SH-SY5Y (cell line): ENCODE measurements around the gene PLP2.

Experiments used
- GATA2 ChIP-seq: IDR thresholded peaks from 2 replicates; pipeline ENCODE4 v1.6.1; 2011; ENCODE audit warnings: mild to moderate bottlenecking, low read depth, low read length
- GATA3 ChIP-seq: IDR thresholded peaks from 2 replicates; pipeline ENCODE4 v1.6.1; 2011; ENCODE audit warnings: low read depth, mild to moderate bottlenecking, low read length, moderate library complexity

Gene PLP2

GRCh38 chrX:49162620-49163019 is 9.1 kb upstream of the PLP2 start, which contains the start of gene MAGIX:
TSS of gene MAGIX (plus strand) at chrX:49162758. CDS start at chrX:49162890, 132 bp downstream.
- TF ChIP-seq GATA2 = no peak
- no peak for TF ChIP-seq GATA3

- TF ChIP-seq GATA3 (no peak), GATA2 (no peak)
Measured at GRCh38 chrX:49163555-49164419, 7.9 kb upstream of the PLP2 start.

DNA sequence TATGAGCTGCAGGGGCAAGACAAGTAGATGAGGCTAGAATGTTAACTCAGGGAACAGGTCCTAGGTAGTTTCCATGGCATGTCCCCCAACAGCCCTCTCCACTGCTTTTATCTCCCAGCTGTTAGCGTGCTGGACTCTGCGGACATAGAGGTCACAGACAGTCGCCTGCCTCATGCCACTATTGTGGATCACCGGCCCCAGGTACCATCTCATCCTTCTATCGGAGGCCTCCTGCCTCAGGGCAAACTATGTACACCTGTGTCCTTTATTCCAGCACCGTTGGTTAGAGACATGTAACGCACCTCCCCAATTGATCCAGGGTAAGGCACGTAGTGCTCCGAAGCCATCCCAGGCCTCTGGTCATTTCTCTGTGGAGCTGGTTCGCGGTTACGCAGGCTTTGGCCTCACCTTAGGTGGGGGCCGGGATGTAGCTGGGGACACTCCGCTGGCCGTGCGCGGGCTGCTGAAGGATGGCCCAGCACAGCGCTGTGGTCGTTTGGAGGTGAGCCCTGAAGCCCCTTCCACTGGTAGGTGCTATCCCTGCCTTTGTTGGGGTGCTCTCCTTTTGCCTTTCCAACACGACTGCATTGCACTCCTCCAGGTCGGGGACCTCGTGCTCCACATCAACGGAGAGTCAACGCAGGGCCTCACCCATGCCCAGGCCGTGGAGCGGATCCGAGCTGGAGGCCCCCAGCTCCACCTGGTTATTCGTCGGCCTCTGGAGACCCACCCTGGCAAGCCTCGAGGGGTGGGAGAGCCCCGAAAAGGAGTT is 6.9 kb upstream of the PLP2 start:
- TF ChIP-seq GATA3 (no peak), GATA2 (no peak)

DNA sequence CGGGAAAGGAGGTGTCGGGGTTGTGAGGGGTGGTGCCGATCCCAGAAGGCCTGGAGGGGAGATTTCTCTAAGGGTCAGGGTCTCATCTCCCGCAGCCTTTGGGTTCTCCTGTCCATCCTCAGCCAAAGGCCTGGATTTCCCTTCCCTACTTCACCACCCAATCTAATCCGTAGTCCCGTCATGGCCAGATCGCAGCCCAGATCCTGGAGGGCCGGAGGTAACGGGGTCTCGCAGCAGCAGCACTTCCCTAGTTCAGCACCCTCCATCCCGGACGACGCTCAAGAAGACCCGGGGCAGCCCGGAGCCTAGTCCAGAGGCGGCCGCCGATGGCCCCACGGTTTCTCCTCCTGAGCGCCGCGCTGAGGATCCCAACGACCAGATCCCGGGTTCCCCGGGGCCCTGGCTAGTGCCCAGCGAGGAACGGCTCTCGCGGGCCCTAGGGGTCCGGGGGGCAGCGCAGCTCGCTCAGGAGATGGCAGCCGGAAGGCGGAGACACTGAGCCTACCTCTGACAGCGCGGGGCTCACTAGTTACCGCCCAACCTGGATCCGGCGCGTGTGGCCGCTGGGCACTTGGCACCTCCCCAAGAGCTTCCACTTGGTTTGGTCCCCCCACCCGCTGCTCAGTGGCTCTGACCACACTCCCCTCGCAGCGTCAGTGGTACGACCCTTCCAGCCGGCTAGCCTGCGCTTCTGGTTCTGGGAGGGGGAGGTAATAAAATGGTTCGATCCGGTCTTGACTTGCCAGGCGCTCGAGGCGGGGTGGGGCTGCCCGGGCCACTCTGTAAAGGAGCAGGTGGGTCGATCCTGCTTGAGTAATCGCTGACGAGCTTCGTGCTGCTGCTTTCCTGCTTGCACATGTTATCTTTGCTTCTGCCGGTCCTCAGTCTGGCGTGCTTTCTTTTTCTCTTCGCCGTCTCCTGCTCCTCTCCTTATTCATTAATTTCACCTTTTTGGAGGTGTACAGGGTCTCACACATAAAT is 5.5 kb upstream of the PLP2 start:
- TF ChIP-seq GATA3 (no peak), GATA2 (no peak)

DNA sequence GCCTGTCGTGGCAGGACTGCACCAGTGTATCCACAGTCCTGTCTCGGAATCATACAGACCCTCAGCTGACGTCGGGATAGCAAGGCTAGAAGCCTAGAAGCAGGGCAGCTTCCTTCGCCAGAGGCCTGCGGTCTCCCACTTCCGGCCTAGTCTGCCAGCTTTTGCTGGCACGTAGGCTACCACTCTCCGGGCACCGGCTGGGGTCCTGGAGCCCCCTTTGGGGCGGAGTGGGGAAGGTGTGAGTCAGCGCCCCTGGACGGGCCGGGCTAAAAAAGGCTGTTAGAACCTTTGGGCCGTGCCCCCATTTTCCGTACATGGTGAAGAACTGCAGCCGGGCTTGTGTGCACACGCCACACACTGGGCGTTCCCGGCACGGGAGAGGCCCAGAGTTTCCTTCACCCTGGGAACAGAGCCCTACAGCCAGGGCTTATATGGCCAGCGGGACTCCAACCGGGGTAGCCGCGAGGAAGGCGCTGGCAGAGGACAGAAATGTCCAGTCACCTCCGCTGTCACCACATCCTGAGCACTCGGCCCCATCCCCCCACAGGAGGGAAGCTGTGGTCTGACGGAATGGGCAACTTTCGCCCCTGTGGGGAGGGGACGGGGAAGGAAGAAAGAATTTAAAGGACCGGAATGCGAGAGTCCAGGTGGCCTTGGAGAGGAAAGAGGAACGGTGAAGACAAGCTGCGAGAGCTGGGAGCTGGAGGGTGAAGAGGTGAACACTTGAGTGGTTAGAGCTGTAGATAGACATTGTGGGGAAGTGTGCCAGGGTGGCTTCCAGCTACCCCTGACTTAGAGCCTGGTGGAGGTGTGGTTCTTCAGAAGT is 4.6 kb upstream of the PLP2 start:
- no peak for TF ChIP-seq GATA2
- no peak for TF ChIP-seq GATA3

GRCh38 chrX:49167740-49168108 is 4.0 kb upstream of the PLP2 start:
- TF ChIP-seq GATA3 (no peak), GATA2 (no peak)

DNA sequence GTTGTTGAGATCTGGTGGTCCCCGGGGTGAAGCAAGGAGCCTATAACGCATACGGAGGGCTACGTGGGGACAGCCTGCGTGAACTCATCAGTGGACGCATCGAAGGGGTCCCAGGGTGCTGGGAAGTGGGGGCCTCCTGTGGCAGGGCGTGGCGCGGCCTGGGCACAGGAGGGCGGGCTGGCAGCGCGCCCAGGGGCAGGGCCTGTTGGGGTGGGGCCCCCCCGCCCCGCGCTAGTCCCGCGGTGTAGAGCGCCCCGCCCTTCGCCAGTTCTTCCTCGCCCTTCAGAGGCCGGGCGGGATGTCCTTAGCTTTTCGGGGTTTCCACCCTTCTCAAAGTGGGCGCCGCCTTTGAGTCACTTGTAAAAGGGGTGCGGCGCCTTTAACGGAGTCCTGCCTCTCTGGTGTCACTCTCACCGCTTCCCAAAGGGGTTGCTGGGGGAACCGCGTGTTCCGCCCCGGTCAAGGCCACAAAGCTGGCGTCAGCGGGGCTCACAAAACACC is 632 bp downstream of the PLP2 start:
- TF ChIP-seq GATA2 = no peak

DNA sequence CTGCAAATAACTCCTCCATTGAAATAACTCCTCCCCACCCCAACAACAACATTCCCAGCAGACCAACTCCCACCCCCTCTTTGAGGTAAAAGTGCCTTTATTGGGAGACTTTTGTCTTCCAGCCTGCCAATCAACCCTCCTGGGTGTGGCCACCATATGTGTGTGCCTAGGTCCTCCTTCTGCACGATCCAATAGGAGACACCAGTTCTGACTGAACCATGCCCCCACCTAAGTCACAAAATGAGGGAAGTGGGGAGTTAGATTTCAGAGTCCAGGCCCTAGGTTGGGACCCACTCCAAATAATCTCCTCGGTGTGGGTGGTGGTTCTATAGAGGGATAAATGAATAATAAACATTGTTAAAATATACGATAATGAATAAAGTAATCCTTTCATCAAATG is 3.0 kb downstream of the PLP2 start:
- TF ChIP-seq GATA2 (no peak), GATA3 (no peak)

DNA sequence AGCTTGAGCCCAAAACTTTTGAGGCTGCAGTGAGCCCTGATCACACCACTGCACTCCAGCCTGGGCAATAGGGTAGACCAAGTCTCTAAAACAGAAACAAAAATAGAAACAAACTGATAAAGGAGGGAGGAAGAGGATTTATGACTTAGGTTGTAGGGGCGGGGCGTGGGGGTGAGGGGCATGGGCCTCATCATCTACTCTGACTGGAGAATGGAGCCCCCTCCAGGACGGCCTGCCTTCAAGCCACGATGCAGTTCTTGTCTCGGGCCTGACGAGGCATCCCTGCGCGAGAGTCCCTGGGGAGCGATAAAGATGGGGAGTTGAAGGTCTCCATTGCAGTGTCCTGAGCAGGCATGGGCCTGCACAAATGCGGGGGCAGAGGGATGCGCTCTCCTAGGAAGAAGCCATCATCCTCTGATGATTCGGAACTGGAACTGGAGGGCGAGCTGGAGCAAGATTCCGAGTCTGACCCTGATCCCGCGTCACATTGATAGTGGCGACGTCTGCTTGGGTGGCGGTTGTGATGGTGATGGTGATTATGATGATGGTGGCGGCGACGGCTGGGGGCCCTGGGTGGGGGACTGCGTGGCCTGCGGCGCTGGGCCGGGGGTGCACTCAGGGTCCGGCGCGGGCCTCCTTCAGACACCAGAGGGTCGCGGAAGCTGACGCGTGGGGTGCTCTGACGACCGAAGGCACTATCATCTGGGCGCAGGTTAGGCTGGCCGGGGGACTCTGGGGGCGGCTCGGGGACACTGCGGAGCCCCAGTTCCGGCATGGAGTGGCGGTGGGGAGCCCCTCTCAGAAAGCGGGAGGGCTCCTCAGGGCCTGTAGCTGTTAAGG is 4.0 kb downstream of the PLP2 start:
- no peak for TF ChIP-seq GATA3
- TF ChIP-seq GATA2 = no peak

GRCh38 chrX:49176421-49177326 is 5.0 kb downstream of the PLP2 start:
- TF ChIP-seq GATA3 = no peak
- TF ChIP-seq GATA2 = no peak

GRCh38 chrX:49177338-49177833 is 5.7 kb downstream of the PLP2 start:
- TF ChIP-seq GATA3 = no peak
- no peak for TF ChIP-seq GATA2
